Mesenteric fat pad (tissue), 1 donor: ENCODE measurements around the gene TSNAXIP1. TPM values are rescaled to one million over a fixed set of nuclear protein-coding genes. Genes with fewer than 3 reads are reported as not detected.
A peak's percentile ranks its signal among the peaks of the same experiment; 100 is the strongest.
"Not testable (repeated sequence)": the region's sequence is repeated elsewhere in the genome, so short reads cannot be mapped to it uniquely, and the experiment has no call there.

ENCODE experiments used
- DNase-seq: peaks from one replicate; pipeline ENCODE4 v3.0.0-alpha.2; 2020; ENCODE audit warnings: low spot score
- total RNA-seq: library from RNA; stranded (reverse); fragmentation: NEBNext Ultra II Directional; extraction: Animal tissue kit (Norgen Biotek cat#: 25700); gene quantifications from one replicate; pipeline ENCODE4 v1.2.1, GENCODE V29; 2021
- donor health status: DM: yes; HTN: yes; CAD: no.

The TSNAXIP1 gene
- total RNA-seq, 1 donor from 2014 or later: 1.1 TPM

DNA sequence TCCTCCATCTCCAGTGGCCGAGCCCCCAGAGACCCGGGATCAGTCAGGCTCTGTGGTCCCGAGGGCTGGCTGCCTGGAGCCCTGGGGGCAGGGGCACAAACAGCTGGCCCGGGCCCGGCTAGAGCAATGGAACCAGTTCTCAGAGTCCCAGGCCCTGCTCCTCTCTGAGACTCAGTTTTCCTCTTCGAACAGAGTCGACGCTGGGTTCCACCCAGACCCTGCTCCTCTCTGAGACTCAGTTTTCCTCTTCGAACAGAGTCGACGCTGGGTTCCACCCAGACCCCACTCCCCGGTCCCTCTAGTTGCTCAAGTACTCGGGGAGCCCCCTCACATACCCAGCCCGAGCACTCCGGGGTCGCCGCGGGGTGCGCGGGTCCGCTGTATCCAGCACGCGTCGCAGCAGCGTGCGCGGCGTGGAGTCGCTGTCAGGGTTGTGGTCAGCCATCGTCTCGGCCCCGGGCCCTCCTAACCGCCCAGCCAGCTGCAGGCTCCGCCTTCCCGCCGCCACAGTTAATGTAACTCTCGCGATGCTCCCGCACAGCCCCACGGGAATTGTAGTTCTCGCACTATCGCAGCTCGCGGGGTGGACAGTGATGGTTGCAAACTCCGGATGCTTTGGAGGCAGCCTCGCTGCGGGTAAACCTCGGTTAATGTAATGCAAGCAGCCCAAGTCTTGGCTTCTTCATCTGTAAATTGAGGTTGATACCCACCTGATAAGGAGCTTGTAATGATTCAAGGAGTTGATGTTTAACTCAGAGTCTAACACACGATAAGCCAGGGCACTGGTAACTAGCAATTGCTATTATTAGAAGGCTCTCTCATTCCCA is 26.9 kb downstream of the TSNAXIP1 start:
- DNase-seq: peak; percentile 98

DNA sequence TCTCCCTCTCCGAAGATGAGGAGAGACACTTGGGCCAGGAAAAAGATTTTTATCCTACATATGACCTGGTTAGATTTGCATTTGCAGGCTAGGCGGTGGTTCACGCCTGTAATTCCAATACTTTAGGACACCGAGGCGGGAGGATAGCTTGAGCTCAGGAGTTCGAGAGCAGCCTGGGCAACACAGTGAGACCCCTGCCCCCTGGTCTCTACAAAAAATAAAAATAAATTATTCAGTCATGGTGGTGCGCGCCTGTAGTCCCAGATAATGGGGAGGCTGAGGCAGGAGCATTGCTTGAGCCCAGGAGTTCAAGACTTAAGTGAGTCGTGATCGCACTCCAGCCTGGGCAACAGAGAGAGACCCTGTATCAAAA is 27.5 kb downstream of the TSNAXIP1 start:
- DNase-seq: no peak

DNA sequence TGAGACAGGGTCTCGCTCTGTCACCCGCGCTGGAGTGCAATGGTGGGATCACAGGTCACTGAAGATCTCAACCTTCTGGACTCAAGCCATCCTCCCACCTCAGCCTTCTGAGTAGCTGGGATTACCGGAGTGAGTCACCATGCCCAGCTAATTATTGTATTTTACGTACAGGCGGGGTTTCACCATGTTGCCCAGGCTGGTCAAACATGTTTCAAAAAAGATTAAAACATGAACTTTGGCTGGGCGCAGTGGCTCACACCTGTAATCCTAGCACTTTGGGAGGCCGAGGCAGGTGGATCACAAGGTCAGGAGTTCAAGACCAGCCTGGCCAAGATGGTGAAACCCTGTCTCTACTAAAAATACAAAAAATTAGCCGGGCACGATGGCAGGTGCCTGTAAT is 30.5 kb downstream of the TSNAXIP1 start:
- not testable (repeated sequence) for DNase-seq

DNA sequence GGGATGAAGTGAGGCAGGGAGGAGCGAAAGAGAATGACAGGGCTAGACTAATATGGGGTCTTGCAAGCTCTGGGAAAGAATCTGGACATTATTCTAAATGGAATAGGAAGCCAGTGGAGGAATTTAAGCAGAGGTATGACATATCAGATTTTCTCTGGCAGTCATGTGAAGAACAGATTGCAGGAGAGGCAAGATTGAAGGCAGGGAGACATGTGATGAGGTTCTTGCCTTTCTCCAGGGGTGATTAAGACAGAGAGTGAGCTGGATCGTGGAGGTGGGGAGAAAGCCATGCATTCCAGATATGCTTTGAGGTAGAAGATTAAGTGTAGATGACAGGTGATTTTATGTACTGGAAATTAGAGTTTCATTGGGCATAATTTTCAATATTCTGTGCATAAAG is 31.1 kb downstream of the TSNAXIP1 start:
- DNase-seq: no peak

DNA sequence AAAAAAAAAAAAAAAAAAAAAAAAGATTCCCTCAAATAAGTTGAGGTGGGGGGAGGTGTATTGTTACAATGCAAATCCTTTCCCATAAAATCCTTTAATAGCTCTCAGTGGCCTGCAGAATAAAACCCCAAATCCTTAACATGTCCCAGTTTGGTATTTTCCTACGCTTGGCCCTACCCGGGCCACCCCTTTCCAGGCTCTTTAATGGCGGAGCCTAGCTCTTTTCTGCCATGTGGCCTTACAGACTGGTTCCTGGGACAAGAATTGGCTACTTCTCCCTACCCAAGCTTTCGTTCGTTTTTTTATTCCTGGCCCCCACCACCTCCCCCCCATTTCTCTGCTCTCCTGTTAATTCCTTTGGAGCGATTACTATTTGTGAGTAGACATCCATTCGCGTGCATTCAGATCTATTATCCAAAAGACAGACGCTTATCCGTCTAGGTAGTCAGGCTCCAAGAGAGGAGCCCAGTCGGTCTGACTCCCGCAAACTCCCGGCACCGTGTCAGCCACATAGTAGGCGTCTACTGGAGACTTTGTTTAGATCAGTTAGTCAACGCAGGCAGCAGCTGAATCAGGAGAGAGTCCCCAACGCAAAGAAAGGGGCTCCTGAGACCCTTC is 34.6 kb downstream of the TSNAXIP1 start:
- no peak for DNase-seq

DNA sequence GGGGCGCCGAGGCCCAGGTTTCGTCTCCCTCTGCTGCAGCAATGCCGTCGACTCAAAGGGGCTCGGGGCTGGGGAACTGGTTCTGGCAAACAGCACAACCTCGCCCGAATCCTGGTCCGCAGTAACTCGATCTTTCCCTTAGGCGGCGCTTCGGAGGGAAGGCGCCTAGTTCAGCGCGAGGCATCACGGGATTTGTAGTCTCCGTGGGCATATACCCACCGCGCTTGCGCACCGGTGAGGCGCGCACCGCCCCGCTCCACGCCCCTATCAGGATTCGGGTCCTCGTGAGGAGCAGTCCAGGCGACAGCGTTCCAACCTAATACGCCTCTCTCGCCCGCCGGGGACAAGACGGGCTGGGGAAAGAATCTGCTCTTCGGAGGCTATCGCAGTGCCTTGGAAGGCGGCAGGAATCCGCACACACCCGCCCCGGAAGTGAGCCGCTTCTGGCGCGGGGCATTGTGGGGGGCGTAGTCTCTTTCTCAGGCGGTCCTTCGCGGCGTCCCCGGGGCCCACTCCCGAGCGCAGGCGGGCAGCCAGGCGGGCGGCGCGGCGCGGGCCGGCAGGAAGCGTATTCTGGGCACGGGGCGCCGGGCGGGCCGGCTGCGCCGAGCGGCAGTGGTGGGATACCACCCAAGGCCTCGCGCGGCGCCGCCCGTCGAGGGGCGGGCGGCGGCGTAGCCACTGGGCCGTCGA is 35.3 kb downstream of the TSNAXIP1 start, which contains the start of gene THAP11:
THAP11 (plus strand) TSS at position 505 of the 693 bp plus-strand sequence. CDS start 235 bp downstream, outside the sequence.
- DNase-seq: peak; percentile 96

DNA sequence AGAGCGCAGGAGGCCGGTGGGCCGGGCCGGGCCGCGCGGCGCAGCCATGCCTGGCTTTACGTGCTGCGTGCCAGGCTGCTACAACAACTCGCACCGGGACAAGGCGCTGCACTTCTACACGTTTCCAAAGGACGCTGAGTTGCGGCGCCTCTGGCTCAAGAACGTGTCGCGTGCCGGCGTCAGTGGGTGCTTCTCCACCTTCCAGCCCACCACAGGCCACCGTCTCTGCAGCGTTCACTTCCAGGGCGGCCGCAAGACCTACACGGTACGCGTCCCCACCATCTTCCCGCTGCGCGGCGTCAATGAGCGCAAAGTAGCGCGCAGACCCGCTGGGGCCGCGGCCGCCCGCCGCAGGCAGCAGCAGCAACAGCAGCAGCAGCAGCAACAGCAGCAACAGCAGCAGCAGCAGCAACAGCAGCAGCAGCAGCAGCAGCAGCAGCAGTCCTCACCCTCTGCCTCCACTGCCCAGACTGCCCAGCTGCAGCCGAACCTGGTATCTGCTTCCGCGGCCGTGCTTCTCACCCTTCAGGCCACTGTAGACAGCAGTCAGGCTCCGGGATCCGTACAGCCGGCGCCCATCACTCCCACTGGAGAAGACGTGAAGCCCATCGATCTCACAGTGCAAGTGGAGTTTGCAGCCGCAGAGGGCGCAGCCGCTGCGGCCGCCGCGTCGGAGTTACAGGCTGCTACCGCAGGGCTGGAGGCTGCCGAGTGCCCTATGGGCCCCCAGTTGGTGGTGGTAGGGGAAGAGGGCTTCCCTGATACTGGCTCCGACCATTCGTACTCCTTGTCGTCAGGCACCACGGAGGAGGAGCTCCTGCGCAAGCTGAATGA is 36.0 kb downstream of the TSNAXIP1 start:
- no peak for DNase-seq

DNA sequence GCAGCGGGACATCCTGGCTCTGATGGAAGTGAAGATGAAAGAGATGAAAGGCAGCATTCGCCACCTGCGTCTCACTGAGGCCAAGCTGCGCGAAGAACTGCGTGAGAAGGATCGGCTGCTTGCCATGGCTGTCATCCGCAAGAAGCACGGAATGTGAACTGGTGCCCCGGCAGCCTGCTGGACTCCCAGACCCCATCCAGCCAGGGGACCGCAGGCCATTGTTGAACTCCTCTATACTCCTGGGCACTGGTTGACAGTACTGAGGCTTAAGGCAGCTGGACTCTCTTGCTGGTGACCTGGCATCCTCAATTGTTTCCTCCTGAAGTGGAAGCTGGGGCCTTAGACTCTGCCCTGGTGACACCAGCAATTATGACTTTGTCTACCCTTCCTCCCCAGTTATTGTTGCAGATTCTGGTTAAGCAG is 36.7 kb downstream of the TSNAXIP1 start:
- DNase-seq: no peak

DNA sequence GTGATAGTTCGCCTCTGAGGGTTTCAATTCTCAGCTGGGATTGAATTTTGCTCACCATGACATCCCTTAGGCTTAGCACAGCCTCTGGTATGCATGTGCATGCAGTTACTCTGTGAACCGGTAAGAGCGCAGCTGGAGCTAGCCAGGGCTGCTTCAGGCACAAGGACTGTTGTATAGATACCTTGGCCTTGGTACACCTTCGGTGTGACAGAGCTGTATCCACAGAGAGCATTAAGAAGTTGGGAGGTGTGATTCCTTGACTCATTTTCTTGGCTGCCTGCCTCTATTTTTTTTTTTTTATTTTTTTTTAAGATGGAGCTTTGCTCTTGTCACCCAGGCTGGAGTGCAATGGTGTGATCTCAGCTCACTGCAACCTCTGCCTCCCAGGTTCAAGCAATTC is 37.8 kb downstream of the TSNAXIP1 start:
- DNase-seq: no peak

DNA sequence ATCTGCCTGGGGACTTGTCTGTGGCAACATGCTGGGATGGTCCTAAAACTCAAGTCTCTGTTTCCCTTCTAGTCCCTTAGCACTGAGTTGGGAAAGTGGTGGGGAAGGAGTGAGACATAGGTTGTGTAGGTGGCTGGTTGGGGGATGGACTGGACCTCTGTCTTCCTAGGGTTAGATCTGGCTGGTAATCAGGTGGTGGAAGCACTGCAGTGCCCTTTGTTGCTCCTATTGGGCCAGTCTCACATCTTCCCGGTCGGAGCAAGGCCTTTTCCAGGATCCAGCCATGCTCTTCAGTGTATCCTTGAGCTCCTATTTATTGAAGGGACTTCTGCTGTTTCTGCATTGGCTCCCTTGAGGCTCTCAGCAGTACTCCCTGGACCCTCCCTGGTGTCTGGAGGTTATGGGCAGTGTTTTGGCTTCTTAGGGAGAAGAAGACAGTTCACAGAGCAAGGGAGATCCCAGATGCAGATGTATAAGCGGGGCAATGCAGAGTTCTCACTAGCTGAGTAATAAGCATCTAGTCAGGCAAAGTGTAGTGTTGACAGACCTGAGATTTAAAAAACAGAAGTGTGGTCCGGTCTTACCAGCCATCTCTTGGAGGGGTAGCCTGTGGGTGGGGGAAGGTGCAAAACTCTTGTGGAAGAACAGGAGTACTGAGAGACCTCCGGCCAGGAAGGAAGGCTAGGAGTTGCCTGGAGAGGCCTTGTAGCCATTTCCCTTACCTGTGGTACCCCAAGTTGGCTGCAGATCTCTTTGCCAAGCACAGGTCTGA is 38.8 kb downstream of the TSNAXIP1 start:
- DNase-seq: no peak

DNA sequence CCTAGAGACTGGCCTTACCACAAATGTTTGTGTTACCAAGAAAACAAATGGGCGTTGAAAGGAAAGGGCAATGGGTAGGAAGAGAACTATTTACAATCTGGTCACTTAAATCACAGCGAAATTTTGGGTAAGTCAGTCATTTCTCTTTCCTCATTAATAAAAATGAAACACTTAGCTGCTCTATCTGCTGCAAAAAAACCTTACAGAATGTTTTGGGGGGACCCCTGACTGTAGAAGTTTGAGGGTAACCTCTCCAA is 39.3 kb downstream of the TSNAXIP1 start:
- DNase-seq: no peak

DNA sequence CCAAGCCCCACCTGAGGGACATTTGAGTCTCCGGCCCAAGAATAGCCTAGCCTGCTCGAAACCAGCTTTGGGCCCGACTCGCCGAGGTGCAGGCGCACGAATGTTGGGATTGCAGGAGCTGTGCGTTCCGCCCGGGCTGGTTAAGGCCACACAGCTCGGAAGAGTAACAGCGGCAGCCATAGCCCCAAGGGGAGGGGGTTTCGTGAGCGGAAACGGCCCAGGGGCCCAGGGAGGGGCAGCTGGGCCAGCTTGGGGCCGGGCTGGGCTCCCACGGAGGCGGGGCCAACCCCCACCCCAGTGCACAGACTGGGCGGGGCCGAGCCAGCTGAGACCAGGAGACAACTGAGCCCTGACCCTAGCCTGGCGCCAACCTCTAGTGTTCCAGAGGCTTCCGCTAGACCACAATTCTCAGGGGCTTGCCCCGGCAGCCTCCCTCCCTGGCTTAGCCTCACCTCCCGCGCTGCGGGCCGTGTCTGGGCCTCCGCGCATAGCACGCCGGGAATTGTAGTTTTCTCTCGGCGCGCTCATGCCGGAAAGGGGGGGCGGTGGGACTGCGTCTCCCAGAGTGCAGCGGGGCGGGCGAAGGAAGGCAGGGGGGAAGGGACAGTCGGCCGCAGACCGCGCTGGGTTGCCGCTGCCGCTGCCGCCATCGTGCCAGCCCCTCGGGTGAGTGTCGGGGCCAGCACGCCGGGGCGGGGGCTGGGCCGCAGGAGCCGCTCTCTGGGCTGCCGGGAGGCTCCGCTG is 39.8 kb downstream of the TSNAXIP1 start, which contains the start of gene NUTF2:
NUTF2 (plus strand) TSS at position 614 of the 744 bp plus-strand sequence. CDS start 18,198 bp downstream, outside the sequence.
- DNase-seq: peak; percentile 99

DNA sequence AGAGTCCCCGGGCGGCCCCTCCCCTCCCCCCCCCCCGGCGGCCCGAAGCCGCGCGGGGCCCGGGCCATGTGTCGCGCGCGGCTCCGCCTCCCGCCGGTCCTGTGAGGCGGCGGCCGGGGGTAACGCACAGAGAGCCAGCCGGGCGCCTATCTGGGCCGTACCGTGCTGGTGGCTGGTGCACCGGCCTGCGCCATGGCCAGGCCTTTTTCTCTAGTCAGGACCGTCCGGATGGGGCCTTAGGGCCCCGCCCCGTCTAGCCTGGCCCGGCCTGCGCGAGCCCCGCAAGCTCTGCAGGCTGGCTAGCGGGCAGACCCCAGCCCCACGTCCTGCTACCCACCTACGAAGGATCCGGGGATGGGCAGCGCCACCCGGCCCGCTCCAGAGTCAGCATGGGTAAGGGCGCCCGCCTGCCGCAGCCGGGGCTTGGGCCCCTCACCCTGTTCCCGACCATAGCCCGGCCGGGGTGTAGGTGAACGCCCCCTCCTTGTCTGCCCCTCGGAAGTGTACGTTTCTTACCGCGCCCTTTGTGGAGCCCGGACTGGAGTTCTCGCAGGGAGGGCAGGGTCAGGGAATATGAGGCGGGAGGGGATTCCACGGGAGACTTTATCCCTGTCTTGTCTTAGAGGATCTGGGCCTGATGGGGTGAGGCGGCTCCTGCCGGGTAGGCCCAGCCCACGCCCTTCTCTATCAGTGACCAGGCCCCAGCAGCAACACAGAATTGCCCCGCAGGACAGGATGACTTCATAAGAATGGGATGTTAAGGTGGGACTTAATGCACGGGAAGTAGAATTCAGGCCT is 40.6 kb downstream of the TSNAXIP1 start, which contains the start of gene CENPT:
CENPT (minus strand) TSS at position 630 of the 798 bp plus-strand sequence. CDS start 13,834 bp downstream, outside the sequence.
- DNase-seq: no peak

DNA sequence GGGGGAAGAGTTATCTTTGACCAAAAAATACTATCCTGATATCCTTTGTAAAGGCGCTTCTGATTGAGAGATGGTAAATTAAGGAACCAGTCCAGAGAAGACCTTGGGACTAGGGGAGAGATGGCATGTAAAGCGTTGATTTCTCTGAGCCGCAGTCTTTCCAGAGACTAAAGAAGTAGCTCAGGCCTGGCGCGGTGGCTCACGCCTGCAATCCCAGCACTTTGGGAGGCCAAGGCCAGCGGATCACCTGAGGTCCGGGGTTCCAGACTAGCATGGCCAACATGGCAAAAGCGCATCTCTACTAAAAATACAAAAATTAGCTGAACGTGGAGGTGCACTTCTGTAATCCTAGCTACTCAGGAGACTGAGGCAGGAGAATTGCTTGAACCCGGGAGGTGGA is 41.4 kb downstream of the TSNAXIP1 start:
- no peak for DNase-seq

DNA sequence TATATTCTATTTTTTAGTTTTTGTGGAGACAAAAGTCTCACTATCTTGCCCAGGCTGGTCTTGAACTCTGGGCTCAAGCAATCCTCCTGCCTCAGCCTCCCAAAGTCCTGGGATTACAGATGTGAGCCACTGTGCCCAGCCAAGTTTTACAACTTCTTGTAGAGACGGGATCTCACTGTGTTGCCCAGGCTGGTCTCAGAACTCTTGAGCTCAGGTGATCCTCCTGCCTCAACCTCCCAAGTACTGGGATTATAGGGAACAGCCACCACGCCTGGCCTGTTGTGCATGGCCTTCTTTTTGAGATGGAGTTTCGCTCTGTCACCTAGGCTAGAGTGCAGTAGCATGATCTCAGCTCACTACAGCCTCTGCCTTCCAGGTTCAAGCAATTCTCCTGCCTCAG is 47.0 kb downstream of the TSNAXIP1 start:
- DNase-seq: no peak

DNA sequence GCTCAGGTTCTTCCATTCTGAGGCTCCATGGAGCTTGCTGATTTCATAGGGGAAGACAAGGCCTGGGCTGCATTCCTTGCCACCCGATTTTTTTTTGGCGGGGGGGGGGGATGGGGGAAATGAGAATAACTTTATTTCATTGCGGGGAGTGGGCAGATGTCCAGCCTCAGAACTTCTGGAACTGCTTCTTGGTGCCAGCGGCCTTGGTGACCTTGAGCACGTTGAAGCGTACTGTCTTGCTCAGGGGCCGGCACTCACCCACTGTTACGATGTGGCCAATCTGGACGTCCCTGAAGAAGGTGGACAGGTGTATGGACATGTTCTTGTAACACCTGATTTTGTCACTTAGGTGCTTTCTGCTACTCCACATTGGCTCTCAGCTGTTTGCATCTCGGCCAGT is 49.1 kb downstream of the TSNAXIP1 start:
- DNase-seq: no peak

DNA sequence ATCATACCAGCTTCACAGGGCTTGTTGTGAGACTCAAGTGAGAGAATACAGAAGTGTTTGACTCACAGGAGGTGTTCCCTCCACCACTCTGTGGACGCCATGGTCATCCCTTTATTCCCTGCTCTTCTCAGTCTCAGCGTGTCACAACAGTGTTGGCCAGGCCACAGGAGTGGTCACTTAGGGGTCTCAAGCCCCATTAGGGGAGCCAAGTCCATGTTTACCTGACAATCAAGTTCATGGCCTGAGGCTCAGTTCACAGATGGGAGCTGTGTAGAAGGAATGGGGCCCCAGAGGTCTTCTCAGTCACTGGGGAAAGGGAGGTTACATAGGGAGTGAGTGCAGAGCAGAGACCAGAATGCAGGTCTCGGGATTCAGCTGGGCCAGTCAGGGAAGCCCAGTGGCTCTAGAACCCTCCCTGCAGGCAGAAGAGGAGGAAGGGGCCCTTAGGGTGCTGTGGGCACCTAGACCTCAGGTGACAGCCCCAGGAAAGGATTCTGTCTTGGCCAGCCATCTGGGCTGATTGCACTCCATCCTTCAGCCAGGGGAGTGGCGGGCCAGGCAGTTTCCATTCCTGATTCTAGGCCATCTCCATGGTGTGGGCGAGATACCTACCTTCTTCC is 50.3 kb downstream of the TSNAXIP1 start:
- no peak for DNase-seq

DNA sequence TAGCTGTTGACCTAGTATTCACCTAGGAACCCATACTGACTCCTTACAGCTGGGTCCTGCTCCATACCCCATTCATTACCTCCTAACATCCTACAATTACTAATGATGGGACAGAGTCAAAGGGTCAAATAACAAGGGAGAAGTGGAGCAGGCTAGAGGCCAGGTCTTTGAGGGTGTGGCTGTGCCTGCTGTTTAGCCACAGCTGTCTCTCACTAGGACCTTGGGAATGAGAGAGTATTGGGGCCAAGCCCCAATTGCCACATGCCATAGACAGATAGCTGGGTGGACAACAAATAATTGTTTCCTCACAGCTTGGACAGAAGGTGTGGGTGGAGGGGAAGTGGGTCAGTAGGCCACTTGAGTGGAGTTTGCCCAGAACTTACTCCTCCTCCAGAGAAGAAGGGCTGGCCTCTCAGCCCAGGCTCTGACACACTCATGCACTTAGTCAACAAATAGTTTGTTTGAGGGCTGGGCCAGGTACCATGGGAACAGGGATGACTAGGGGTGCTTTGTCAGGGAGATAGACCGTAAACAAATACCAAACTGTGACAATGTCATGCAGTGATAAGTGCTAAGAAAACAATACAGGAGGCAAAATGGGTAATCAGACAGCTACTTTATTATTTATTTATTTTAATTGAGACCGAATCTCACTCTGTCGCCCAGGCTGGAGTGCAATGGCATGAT is 51.0 kb downstream of the TSNAXIP1 start:
- no peak for DNase-seq
